ENCODE data around the gene PTGDR2.

GRCh38 chr11:60813324-60813723 is 42.4 kb downstream of the PTGDR2 start:
- TF ChIP-seq CTCF (IDR thresholded peaks at IDR 0.05) = no peak
- TF ChIP-seq POLR2A (IDR thresholded peaks at IDR 0.05) = no peak
- TF ChIP-seq POLR2AphosphoS5 (IDR thresholded peaks at IDR 0.05) = no peak

Data from breast epithelium (tissue), 3 donors.